GM12875 (cell line): ENCODE results near the gene ABTB2.

Source experiments
- H3K4me3 ChIP-seq: one replicate; pipeline ENCODE4 v1.5.1; 2011; ENCODE audit warnings: low read depth, low read length, control low read depth
- TF ChIP-seq, protein P1 (sequence below): IDR thresholded peaks from 2 replicates; pipeline ENCODE4 v1.5.1; 2011; ENCODE audit warnings: low read depth, mild to moderate bottlenecking, control low read depth, inconsistent platforms, low read length, moderate library complexity, borderline replicate concordance; ENCODE audit not compliant: insufficient read depth

The ABTB2 gene

GRCh38 chr11:34105079-34105956 is 252.5 kb downstream of the ABTB2 start, which contains the start of gene NAT10:
Gene NAT10, plus strand, starts transcription at chr11:34105629. Its CDS starts 2,597 bp downstream, at chr11:34108226.
- TF ChIP-seq, protein P1, sequence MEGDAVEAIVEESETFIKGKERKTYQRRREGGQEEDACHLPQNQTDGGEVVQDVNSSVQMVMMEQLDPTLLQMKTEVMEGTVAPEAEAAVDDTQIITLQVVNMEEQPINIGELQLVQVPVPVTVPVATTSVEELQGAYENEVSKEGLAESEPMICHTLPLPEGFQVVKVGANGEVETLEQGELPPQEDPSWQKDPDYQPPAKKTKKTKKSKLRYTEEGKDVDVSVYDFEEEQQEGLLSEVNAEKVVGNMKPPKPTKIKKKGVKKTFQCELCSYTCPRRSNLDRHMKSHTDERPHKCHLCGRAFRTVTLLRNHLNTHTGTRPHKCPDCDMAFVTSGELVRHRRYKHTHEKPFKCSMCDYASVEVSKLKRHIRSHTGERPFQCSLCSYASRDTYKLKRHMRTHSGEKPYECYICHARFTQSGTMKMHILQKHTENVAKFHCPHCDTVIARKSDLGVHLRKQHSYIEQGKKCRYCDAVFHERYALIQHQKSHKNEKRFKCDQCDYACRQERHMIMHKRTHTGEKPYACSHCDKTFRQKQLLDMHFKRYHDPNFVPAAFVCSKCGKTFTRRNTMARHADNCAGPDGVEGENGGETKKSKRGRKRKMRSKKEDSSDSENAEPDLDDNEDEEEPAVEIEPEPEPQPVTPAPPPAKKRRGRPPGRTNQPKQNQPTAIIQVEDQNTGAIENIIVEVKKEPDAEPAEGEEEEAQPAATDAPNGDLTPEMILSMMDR: 0 out of 2 replicates have a peak, but pooled peaks have one; percentile 24
- peak within 1 kb of the TSS; percentile 81 for H3K4me3 ChIP-seq

- peak overlapping the region; percentile 81 for H3K4me3 ChIP-seq
- TF ChIP-seq, protein P1: no peak
Observed at GRCh38 chr11:34104680-34105078, 253.1 kb downstream of the ABTB2 start.
